HG03565 (cell line): ENCODE data around the gene EXOC6.

Experiments used
- ATAC-seq: cut with Tn5 transposase; IDR thresholded peaks from one replicate; pipeline ENCODE4 v1.9.1; 2021; ENCODE audit warnings: mild to moderate bottlenecking, moderate library complexity; ENCODE audit not compliant: unreplicated experiment

EXOC6 gene

GRCh38 chr10:93103953-93104352 lies 255.6 kb downstream of the EXOC6 start:
- ATAC-seq = no peak

GRCh38 chr10:93106631-93107072 lies 258.3 kb downstream of the EXOC6 start:
- ATAC-seq = no peak
